ENCODE measurements around the gene KLHL29.

DNA sequence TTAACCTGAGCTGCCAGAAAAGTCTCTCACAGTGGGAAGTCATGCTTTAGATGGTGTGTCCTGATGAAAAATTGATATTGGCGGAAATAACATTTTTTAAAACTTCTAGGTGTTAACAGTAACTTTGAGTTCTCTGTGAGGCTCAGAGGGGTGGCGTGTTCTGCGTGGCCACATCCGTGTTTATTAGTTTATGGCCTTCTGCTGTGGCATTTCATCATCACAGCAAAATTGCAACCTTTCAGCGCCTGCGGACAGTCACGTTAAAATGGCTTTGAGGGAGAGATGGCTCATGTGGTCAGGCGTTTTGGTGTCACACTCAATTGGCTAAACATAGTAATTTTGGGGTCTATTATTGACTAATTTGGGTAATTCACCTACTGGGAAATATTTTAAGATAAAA, 42.4 kb downstream of the KLHL29 start:
- TF ChIP-seq ZNF10 (CRISPR knock-in tag; IDR thresholded peaks at IDR 0.05; ENCODE audit: borderline replicate concordance, low read depth) (no peak), GABPB1 (CRISPR knock-in tag; IDR thresholded peaks at IDR 0.05) (no peak), FOSL2 (CRISPR knock-in tag; IDR thresholded peaks at IDR 0.05) (no peak), NR2C2 (CRISPR knock-in tag; IDR thresholded peaks at IDR 0.05; ENCODE audit: borderline replicate concordance) (no peak), CHD4 (IDR thresholded peaks at IDR 0.05; ENCODE audit: borderline replicate concordance, low read length) (no peak), ZBTB1 (CRISPR knock-in tag; IDR thresholded peaks at IDR 0.05; ENCODE audit: borderline replicate concordance) (no peak), BCL6 (CRISPR knock-in tag; IDR thresholded peaks at IDR 0.05) (no peak)
- TF ChIP-seq, protein P1, sequence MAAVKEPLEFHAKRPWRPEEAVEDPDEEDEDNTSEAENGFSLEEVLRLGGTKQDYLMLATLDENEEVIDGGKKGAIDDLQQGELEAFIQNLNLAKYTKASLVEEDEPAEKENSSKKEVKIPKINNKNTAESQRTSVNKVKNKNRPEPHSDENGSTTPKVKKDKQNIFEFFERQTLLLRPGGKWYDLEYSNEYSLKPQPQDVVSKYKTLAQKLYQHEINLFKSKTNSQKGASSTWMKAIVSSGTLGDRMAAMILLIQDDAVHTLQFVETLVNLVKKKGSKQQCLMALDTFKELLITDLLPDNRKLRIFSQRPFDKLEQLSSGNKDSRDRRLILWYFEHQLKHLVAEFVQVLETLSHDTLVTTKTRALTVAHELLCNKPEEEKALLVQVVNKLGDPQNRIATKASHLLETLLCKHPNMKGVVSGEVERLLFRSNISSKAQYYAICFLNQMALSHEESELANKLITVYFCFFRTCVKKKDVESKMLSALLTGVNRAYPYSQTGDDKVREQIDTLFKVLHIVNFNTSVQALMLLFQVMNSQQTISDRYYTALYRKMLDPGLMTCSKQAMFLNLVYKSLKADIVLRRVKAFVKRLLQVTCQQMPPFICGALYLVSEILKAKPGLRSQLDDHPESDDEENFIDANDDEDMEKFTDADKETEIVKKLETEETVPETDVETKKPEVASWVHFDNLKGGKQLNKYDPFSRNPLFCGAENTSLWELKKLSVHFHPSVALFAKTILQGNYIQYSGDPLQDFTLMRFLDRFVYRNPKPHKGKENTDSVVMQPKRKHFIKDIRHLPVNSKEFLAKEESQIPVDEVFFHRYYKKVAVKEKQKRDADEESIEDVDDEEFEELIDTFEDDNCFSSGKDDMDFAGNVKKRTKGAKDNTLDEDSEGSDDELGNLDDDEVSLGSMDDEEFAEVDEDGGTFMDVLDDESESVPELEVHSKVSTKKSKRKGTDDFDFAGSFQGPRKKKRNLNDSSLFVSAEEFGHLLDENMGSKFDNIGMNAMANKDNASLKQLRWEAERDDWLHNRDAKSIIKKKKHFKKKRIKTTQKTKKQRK (IDR thresholded peaks at IDR 0.05; ENCODE audit: low read length): no peak
- TF ChIP-seq, protein P2, sequence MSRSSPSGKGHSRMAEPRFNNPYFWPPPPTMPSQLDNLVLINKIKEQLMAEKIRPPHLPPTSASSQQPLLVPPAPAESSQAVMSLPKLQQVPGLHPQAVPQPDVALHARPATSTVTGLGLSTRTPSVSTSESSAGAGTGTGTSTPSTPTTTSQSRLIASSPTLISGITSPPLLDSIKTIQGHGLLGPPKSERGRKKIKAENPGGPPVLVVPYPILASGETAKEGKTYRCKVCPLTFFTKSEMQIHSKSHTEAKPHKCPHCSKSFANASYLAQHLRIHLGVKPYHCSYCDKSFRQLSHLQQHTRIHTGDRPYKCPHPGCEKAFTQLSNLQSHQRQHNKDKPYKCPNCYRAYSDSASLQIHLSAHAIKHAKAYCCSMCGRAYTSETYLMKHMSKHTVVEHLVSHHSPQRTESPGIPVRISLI (CRISPR knock-in tag; IDR thresholded peaks at IDR 0.05; ENCODE audit: borderline replicate concordance): no peak

Measured in HepG2 (cell line).